GM10248 (cell line): ENCODE measurements around the gene PSPH.
"Not testable (repeated sequence)": the region's sequence is repeated elsewhere in the genome, so short reads cannot be mapped to it uniquely, and the experiment has no call there.

Experiments used
- CTCF ChIA-PET: fragments of 300-600 bp; sonication (Branson Sonifier 250); formaldehyde crosslinking; extraction: SDS; loops from one replicate; lab custom pipeline; 2021; ENCODE audit warnings: antibody characterized with exemption; lab: Yijun Ruan, JAX
- POLR2A ChIA-PET: fragments of 350-650 bp; sonication (Branson Sonifier 250); formaldehyde crosslinking; extraction: SDS; loops from one replicate; lab custom pipeline; 2020; ENCODE audit warnings: antibody characterized with exemption; lab: Yijun Ruan, JAX
- DNase-seq: peaks from one replicate; pipeline ENCODE4 v3.0.0; 2012; ENCODE audit errors: extremely low spot score
- TF ChIP-seq, protein P1 (sequence below): IDR thresholded peaks from 2 replicates; pipeline ENCODE4 v1.5.1; 2012; ENCODE audit warnings: mild to moderate bottlenecking, low read depth; ENCODE audit errors: extremely low read depth, missing control alignments, control extremely low read depth

Gene PSPH

GRCh38 chr7:56051339-56052191 is at the start of gene PSPH, which contains the start of gene CCT6A:
Gene PSPH, minus strand, starts transcription at chr7:56051444. Its CDS starts 30,232 bp downstream, at chr7:56021212.
Gene CCT6A, plus strand, starts transcription at chr7:56051765. Its CDS starts 84 bp downstream, at chr7:56051849.
- POLR2A ChIA-PET = interaction anchor here (0.5 to 2.1 kb wide), 8 partner anchors 10 to 410 kb away, joined by 3 to 17 read pairs (median 5); partner anchors contain the start of genes CHCHD2, PHKG1 and SUMF2
- TF ChIP-seq, protein P1, sequence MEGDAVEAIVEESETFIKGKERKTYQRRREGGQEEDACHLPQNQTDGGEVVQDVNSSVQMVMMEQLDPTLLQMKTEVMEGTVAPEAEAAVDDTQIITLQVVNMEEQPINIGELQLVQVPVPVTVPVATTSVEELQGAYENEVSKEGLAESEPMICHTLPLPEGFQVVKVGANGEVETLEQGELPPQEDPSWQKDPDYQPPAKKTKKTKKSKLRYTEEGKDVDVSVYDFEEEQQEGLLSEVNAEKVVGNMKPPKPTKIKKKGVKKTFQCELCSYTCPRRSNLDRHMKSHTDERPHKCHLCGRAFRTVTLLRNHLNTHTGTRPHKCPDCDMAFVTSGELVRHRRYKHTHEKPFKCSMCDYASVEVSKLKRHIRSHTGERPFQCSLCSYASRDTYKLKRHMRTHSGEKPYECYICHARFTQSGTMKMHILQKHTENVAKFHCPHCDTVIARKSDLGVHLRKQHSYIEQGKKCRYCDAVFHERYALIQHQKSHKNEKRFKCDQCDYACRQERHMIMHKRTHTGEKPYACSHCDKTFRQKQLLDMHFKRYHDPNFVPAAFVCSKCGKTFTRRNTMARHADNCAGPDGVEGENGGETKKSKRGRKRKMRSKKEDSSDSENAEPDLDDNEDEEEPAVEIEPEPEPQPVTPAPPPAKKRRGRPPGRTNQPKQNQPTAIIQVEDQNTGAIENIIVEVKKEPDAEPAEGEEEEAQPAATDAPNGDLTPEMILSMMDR = no peak
- peak; percentile 95 for DNase-seq
- CTCF ChIA-PET = interaction anchor here (0.9 to 2.3 kb wide), 10 partner anchors 11 to 88 kb away, joined by 3 to 14 read pairs (median 5); partner anchors contain the start of gene SUMF2

DNA sequence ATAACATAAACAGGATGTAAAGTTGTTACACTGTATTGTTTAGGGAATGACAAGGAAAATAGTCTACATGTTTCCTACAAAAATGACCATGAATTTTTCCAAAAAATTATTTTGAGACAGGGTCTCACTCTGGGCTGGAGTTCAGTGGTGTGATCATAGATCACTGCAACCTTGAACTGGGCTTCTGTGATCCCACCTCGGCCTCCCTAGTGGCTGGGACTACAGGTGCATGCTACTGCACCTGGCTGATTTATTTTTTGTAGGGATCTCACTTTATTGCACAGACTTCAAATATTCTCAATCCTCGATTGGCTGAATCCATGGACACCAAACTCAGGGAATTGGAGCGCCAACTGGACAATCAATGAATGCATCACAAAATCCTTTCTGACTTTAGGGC is 48.4 kb upstream of the PSPH start:
- TF ChIP-seq, protein P1 = no peak
- no peak for DNase-seq
- ChIA-PET POLR2A (interaction anchor here (0.7 to 1.6 kb wide), 2 partner anchors 10 to 63 kb away, joined by 11 read pairs; no protein-coding TSS in a partner anchor), CTCF (no interaction called here)

- ChIA-PET POLR2A (interaction anchor here (0.7 to 1.6 kb wide), 5 partner anchors 8 to 1827 kb away, joined by 3 to 11 read pairs (median 7); partner anchors contain the start of genes CCT6A, CHCHD2 and PSPH), CTCF (interaction anchor here (1.9 kb wide), 1 partner anchor 24 kb away, joined by 5 read pairs; no protein-coding TSS in a partner anchor)
- not testable (repeated sequence) for DNase-seq
Measured at GRCh38 chr7:56098187-56099008, 47.2 kb upstream of the PSPH start.

- POLR2A ChIA-PET = interaction anchor here (1.0 kb wide), 1 partner anchor 9 kb away, joined by 3 read pairs; the partner anchor contains the start of gene CHCHD2
- TF ChIP-seq, protein P1 = no peak
- CTCF ChIA-PET = interaction anchor here (1.9 kb wide), 1 partner anchor 23 kb away, joined by 5 read pairs; no protein-coding TSS in a partner anchor
- no peak for DNase-seq
Measured at GRCh38 chr7:56097700-56098099, 46.5 kb upstream of the PSPH start.

DNA sequence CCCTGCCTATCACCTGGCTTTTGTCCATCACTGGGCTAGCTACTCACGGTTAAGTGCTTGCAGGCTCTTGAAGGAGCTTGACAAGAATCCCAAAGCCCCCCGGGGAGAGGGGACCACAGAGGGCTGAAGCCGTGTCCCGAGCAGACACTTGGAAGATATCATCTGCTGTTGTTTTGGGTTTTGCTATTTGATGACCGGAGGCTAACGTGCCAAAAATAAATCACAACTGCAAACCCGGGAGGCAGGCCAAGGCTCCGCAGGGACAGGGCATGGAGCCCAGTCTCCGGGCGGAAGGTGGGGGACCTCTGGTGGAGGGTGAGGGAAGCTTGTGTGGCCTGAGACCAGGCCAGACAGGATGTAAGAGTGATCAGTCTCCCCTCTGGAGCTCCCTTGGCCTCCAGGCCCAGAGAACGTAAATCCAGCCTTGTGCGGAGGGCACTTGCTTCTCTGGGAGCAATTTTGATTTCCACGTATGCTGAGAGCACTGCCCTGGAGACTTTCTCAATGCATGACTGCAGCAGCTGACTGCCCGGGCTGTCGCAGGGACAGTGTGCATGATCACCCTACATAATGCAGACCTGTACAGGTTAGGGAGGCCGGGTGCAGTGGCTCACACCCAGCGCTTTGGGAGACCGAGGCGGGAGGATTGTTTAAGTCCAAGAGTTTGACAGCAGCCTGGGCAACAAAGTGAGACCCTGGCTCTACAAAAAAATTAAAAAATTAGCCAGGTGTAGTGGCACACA is 41.7 kb upstream of the PSPH start, which contains the start of gene PHKG1:
Gene PHKG1 (minus strand): TSS at position 164 of the 743 bp plus-strand sequence. CDS start 4,011 bp downstream, outside the sequence.
- DNase-seq = no peak
- ChIA-PET CTCF (interaction anchor here (1.2 to 1.4 kb wide), 2 partner anchors 10 to 18 kb away, joined by 3 to 5 read pairs; no protein-coding TSS in a partner anchor), POLR2A (interaction anchor here (1.1 to 1.3 kb wide), 2 partner anchors 13 to 42 kb away, joined by 4 read pairs; partner anchors contain the start of genes CCT6A and PSPH)
- TF ChIP-seq, protein P1 = no peak

GRCh38 chr7:56092388-56092787 is 41.1 kb upstream of the PSPH start:
- CTCF ChIA-PET = interaction anchor here (1.3 to 1.5 kb wide), 3 partner anchors 9 to 34 kb away, joined by 3 to 7 read pairs (median 3); no protein-coding TSS in a partner anchor
- not testable (repeated sequence) for DNase-seq
- POLR2A ChIA-PET = interaction anchor here (1.1 to 1.3 kb wide), 2 partner anchors 13 to 41 kb away, joined by 4 read pairs; partner anchors contain the start of genes CCT6A and PSPH
